SK-MEL-5 (cell line): ENCODE data around the gene GAREM1. TPM values are rescaled to one million over a fixed set of nuclear protein-coding genes. Genes with fewer than 3 reads are reported as not detected.

Source experiments
- DNase-seq: peaks from one replicate; pipeline ENCODE4 v3.0.0-alpha.2; 2016; ENCODE audit warnings: low read depth, low spot score
- in situ Hi-C: cut with HindIII; loops from 2 replicates; pipeline ENCODE4 v1.10.0; 2016; ENCODE audit warnings: low sequenced_read_pairs, high pct_unique_total_duplicates, low pct_unique_long_range_greater_than_20kb
- total RNA-seq: library from RNA; depleted of rRNA; stranded (reverse); fragments of >200 nt; shearing (Covaris generic); gene quantifications from 2 replicates; pipeline ENCODE4 v1.2.3, GENCODE V29; 2014

Gene GAREM1
- total RNA-seq, 1 experiment from 2014 or later = 6.9 TPM

DNA sequence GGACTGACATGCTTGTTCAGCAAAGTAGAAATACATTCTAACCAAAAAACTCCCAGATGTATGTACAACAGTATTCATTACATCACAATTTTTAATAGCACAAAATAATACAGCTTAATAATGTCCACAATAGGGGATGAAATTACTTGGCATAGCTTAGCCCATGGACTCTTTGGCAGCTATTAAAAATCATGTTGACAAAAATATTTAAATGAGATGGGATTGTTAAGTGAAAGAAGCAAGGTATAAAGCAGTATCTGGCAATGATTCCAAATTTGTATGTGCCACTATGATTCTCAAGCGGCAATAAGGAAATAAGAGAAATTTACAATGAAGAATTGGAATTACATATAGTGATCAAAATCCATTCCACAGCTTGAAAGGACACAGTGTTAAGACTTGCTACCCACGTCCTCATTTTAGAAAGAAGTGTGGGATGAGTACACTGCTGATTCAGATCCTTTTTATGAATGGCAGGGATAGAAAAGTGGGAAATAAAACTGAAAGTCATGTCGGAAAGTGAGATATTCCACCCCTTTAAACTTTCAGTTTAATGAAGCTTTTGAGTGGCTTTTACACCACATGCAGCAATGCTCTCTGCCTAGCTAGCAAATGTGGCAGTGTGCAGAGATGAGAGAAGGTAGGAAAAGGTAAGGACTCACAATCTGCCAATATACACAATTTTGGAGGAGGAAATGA is 2.4 kb downstream of the GAREM1 start:
- DNase-seq = no peak
- in situ Hi-C loops = no loop called here

DNA sequence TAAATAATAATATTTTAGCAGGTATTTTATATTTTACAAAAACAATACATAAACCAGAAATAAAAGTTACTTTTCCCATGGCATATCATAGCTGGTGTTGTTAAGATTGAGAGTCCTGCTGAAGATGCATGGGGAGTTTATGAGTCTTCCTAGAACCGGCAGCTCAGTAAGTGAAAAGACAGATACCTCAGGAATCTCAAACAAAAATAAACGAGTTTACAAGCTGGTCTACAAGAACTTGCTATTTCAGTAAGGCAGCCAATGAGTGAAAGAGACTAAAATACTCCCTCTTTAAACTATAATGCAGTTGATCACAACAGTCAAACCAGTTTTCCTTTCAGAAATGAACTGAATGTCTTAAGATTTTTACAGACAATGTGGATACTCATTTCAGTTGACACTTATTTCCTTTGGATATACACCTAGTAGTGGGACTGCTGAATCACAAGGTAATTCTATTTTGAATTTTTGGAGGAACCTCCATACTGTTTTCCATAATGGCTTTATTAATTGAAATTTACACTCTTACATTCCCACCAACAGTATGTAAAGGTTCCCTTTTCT is 8.9 kb downstream of the GAREM1 start:
- peak; percentile 25 for DNase-seq
- in situ Hi-C loops = no loop called here

DNA sequence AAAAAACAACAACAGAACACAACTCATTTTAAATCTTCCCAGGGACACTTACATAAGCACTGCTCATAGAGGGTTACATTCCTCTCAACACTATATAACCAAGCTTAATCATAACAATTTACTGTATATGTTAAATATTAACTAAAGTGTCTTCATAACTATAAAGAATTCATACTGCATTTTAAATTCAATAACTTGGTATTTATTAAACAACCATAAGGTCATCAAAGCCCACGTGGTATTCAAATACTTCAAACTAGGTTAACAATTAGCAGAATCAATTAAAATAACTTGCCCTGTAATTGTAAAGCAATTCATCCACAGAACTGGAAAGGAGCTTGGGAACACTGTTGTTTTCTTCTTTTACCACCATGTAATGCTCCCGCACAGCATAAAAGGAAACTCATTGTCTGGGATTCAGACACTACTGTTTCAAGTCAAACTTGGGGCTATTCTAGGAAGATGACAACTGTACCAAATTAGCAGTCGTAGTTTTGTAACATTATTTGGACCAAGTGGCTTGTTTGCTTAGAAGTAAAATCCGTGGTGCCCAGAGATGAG is 10.4 kb downstream of the GAREM1 start:
- DNase-seq = no peak
- in situ Hi-C loops = no loop called here

DNA sequence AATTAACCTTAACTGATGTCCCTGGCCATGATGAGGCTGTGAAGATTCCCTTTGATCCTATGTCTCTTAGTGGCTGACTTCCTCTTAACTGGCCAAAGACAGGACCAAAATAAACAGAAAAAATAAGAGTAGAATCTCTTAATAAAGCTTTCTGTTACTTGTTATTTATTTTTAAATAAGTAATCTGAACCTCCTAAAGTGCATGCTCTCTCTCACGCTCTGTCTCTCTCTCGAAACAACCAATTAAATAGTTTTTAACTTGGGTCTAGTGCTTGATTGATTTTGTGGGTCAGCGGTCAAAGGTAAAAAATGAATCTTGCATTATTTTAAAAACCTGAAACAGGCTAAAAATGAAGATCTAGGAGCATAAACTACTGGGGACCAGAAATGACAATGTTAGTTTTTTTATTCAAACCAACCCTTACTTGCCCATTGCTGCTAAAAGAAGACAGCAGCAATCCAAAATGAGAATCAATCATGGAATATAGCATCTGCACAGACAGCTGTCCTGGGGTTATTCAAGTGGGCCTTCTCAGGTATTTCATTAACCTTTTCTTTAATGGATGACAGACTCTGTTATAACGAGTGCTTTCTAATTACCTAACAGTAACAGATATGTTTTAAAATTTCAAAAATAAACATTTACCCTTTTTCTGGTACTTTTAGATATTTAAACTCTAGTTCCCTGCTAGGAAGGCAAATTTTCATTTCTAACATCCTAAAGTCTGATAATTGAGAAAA is 11.2 kb downstream of the GAREM1 start:
- no peak for DNase-seq
- in situ Hi-C loops = no loop called here

DNA sequence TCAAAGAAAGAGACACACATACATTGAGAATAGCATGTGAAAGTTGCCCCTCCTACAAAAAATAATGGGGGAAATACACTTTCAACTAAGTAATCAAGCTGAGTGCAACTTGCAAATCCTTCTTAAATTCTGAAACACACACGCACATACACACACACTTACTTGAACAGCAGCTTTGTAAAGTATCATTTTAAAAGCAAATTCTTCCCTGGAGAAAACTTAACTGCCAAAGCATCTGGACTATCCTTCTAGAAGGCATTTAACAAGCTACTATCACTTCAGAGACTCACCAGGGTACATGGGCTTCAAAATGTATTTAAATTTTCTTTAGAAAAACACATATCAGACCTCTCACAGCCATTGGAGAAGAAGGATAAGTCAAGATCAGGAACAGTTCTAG is 15.3 kb downstream of the GAREM1 start:
- no peak for DNase-seq
- in situ Hi-C loops = no loop called here

DNA sequence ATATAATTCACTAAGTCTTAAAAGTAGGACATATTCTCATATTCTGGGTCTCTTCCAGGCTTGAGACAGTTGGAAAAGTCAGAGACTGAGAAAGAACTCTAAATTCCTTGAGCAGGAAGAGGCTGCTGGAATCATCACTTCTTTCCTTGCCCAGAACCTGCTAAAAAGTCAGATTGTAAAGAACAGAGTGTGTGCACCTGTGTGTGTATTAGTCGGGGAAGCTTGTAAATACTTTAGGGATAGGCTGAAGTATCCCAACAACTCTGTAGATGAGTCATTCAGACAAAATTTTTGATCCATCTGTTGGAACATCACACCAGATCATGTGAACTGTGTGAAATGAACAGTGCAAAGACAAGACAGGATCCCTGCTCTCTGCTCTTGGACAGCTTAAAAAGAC is 16.1 kb downstream of the GAREM1 start:
- DNase-seq = no peak
- in situ Hi-C loops = no loop called here

DNA sequence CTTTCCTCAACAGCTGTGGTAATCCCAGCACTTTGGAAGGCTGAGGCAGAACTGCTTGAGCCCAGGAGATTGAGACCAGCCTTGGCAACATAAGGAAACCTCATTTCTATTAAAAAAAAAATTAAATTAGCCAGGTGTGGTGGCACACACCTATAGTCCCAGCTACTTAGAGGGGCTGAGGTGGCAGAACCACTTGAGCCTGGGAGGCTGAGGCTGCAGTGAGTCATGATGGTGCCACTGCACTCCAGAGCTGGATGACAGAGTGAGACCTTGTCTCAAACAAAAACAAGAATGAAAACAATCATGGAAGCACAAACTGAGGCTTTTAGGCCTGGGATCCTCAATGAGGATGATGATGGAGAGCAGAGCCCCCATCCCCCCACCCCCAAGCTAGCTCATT is 19.8 kb downstream of the GAREM1 start:
- in situ Hi-C loops = no loop called here
- DNase-seq = no peak

DNA sequence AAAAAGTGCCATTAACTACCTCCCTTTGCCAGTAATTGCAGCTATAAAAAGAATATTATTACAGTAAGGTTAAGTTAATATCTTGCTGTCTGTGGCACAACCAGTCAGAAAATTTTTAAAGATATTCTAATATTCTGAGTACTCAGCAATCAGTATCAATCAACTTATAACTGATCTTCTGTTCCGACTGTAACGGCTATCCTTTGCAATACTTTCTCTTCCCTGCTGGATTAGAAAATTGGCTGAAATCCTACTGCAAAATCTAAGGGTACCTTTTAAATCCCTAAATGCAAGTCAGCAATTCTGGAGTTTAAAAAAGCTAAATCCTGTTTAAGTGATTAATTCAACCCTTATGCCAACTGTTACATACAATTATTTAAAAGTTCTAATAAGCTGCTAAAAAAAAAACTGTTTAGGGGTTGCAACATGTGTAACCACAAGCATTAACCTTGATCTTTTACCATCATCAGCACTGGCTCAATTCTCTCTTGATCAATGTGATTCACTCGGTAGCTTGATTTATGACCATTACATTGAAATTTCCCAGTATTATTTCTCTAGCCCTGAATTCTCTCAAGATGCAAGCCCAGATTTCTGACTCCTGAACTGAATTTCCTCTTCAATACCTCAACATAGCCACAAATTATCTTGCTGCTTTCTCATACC is 20.5 kb downstream of the GAREM1 start:
- no peak for DNase-seq
- in situ Hi-C loops = no loop called here

DNA sequence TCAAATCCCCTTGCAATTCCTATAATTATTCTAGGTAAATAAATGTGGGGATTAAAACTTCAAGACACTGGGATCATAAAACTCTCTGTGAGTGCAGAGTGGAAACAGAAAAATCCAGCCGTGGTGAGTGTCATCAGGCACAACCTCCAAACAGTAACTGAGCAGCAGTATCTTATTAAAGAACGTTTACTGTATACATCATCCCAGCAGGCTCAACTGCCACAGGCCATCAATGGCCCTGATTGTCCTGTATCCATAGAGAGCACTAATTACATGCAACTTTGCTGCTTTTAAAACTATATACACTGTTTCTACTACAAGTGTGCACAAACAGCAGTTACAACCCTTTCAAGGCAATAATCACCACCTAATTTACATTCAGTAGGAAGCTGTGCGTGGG is 23.9 kb downstream of the GAREM1 start:
- in situ Hi-C loops = no loop called here

DNA sequence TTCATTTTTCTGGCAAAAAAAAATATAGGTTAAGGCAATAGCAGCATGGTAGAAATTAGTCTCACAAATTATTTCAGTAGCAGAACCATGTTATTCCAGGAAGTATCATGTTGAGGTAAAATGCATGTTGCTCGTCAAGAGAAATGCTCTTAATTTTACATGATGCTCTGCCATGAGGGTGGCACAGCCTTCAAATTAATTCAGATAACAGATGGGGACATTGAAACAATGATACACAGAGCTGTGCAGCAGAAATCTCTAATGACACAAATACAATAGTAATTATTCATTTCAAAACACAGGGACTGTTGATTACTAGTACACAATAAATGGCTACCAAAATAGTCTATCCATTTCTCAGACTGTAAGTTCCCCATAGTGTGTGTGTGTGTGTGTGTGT is 24.8 kb downstream of the GAREM1 start:
- DNase-seq = no peak
- in situ Hi-C loops = no loop called here

More for the DNA sequence above, 23.9 kb downstream of the GAREM1 start:
- peak; percentile 61 for DNase-seq

DNA sequence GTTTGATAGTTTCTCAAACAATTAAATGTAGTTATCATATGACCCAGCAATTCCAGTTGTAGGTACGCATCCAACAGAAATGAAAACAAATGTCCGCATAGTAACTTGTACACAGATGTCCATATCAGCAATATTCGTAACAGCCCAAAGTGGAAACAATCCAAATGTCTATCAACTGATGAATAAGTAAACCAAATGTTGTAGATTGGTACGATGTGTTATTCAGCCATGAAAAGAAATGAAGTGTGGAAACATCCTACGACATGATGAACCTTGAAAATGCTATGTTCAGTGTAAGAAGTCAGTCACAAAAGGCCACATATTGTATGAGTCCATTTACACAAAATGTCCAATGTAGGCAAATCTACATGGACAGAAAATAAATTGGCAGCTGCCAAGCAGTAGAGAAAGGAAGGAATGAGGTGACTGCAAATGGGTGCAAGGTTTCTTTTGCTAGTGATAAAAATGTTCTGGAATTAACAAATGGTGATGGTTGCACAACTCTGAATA is 26.9 kb downstream of the GAREM1 start:
- DNase-seq = no peak
- in situ Hi-C loops = no loop called here

DNA sequence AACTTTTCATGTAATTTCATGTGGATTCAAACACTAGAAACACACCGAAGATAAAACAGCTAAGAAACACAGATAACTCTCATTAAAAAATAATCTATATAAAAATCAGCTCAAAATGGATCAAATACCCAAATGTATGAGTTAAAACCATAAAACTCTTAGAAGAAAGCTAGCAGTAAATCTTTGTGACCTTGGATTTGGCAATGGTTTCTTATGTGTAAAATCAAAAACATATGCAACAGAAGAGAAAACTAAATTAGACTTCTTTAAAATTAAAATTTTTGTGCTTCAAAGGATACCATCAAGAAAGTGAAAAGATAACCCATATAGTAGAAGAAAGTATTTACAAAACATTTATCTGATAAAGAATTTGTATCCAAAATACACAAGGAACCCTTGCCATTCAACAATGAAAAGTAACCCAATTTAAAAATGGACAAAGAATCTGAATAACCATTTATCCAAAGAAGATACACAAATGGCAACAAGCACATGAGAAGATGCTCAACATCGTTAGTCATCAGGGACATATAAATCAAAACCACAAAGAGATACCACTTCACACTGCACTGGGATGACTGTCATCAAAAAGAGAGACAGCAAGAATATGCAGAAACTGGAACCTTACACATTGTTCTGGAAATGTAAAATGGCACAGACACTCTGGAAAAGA is 27.5 kb downstream of the GAREM1 start:
- in situ Hi-C loops = no loop called here
- DNase-seq = no peak

DNA sequence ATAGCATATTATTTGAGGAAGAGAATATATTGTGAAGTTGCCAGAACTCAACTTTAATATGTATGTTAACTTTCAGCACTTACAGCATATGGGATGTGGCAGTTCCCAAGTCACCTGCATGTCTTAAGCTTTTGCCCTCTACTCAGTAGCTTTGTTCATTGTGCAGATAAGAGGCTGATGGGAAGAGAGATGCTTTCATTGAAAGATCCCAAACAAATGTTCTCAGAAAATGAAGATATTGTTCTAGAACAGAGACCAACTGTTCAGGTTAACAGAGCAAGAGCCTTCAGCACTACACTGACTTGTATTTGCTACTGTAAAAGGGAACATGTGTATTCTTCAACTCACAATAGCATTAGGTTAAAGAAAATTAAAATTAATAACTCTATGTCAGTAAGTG is 28.1 kb downstream of the GAREM1 start:
- peak; percentile 95 for DNase-seq
- in situ Hi-C loops = no loop called here

DNA sequence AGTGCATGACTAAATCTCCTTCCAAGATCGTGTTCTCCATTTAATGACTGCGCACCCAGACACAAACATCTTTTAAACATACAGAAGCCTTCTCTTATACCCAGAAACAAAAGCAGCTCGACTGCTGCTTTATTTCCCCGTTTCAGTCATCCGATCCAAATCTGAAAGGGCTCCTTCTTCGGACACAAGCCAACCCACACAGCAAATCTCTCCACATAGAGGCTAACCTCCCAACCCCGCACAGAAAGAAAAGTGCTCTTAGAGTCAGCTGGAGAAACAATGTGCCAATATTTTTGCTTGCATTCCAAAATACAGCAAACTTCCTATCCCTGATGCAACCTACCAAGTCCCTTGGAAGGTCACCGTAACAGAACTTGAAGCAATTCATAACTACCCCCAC is 29.1 kb downstream of the GAREM1 start:
- in situ Hi-C loops = no loop called here
- peak; percentile 71 for DNase-seq

DNA sequence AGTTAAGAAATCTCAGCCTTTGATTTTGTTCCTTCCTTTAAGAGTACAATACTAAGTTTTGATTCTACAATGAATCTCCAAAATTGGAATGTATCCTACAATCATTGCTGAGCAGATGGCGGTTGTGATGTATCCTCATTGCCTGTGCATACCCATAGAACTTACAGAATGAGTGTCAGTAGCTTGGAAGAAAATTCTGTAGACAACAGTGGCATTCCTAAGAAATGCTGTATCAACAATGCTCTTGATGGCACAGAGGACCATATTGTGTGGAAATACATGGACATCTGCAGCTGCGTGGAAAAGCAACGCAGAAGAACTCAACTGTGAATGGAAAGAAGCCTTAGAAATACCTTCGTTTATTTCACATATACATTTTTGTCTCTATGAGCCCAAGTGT is 30.2 kb downstream of the GAREM1 start:
- in situ Hi-C loops = no loop called here

DNA sequence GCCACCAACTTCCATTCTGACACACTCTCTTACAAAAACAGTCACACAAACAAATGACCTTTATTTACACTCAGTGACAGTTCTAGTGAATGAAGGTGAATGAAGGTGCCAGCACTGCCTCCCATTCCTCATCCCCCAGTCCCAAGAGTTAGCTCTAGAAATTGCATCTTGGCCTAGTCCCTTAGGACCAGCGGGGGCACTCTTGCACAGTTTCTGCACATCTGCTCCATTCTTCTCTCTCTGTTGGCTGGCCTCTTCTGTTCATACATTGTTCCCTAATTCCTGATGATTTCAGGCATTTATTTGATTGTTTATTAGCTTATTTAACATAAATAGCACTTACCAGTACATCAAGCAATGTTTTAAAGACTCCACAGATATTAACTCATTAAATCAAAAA is 30.9 kb downstream of the GAREM1 start:
- DNase-seq = peak; percentile 66
- in situ Hi-C loops = no loop called here

More for the DNA sequence above, 30.2 kb downstream of the GAREM1 start:
- DNase-seq = peak; percentile 29

DNA sequence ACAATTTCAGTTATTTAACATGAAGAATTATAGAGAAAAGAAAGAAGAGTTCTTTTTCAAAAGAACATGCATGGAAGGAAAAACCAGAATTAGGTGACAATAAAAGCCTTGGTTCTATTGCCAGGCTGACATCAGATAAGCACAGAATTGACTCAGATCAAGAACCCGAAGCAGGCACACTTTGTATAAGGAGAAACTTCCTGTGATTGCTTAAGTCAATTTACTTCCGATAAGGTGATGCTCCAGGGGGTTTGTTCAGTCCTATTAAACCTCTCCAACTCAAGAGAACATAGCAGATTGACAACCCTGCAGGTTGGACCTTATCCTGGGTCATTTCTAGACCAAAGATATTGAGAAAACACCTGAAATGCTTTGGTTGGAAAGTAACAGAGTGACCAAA is 31.4 kb downstream of the GAREM1 start:
- no peak for DNase-seq
- in situ Hi-C loops = no loop called here
